Brain microvascular endothelial cell (primary cell): Measurements from ENCODE around the gene CD82.

Experiments
- DNase-seq: peaks from one replicate; pipeline ENCODE4 v3.0.0-alpha.2; 2020
- H3K27ac ChIP-seq: fragments of 250-450 bp; sonication (Bioruptor Pico); 2 replicates; pipeline ENCODE4 v1.5.1; 2020; ENCODE audit warnings: mild to moderate bottlenecking, moderate library complexity
- H3K27me3 ChIP-seq: fragments of 250-450 bp; sonication (Bioruptor Pico); replicated peaks from 2 replicates; pipeline ENCODE4 v1.5.1; 2020; ENCODE audit warnings: mild to moderate bottlenecking
- H3K36me3 ChIP-seq: fragments of 250-450 bp; sonication (Bioruptor Pico); replicated peaks from 2 replicates; pipeline ENCODE4 v1.5.1; 2020; ENCODE audit warnings: mild to moderate bottlenecking
- H3K4me3 ChIP-seq: 2 replicates; pipeline ENCODE4 v1.5.1; 2011; ENCODE audit warnings: low read depth, mild to moderate bottlenecking, control low read depth, low read length, moderate library complexity
- CTCF ChIP-seq: IDR thresholded peaks from 2 replicates; pipeline ENCODE4 v1.5.1; 2011; ENCODE audit warnings: low read depth, mild to moderate bottlenecking, moderate library complexity, low read length, control low read depth, inconsistent platforms; ENCODE audit errors: missing control alignments
- in situ Hi-C: cut with HindIII; loops from 2 replicates; pipeline ENCODE4 v1.10.0; 2017; ENCODE audit warnings: low sequenced_read_pairs, low pct_ligation_motif_present

CD82 gene

DNA sequence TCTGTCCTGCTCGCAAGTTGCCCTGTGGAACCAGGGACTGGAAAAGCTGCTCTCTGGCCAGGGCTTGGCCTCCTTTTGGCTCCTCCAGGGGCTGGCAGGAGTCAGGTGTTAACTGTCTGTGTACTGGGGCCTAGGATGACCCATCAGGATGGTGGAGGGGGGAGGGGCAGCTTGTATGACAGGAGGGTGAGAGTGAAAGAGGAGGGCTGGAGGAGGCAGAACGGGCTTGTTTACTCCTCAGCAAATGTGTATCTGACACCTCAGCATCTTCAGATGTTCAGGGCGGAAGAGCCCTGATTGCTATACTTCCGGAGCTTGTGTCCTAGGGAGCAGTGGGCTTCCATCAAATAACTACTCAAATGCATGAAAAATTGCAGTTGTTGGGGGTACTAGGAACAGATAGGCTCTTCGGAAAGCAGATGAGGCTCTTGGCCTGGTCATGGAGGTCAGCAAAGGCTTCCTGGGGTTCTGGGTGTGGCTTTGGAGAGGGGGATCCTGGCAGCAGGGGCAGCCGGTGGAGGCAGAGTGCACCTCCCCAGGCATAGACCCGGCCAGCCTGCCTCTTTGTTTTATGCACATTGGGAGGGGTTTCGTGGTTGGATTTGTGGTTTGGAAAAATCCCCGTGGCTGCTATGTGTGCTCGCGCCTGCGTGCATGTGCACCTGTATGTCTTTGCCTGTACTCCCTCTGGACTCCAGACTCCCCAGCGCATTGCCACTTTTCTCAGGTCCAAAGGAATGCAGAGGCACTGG is 31.2 kb downstream of the CD82 start:
- no peaks in the 10 kb centered on the region for H3K27me3 ChIP-seq
- H3K27ac ChIP-seq, result no peak overlapping the region
- no peak overlapping the region for H3K4me3 ChIP-seq
- H3K36me3 ChIP-seq, result no peaks in the 10 kb centered on the region
- in situ Hi-C loops, result no loop called here
- no peak for TF ChIP-seq CTCF
- no peak for DNase-seq

- H3K27ac ChIP-seq, result no peak overlapping the region
Measured at GRCh38 chr11:44597358-44598012, 32.0 kb downstream of the CD82 start.

GRCh38 chr11:44598831-44599230 is 33.4 kb downstream of the CD82 start:
- no peaks in the 10 kb centered on the region for H3K36me3 ChIP-seq
- no peak overlapping the region for H3K27ac ChIP-seq
- in situ Hi-C loops, result no loop called here

More at GRCh38 chr11:44597358-44598012, 32.0 kb downstream of the CD82 start:
- in situ Hi-C loops, result no loop called here
- H3K4me3 ChIP-seq, result no peak overlapping the region
- no peak for TF ChIP-seq CTCF
- H3K27me3 ChIP-seq, result no peaks in the 10 kb centered on the region
- H3K36me3 ChIP-seq, result no peaks in the 10 kb centered on the region
- no peak for DNase-seq

GRCh38 chr11:44600261-44600660 is 34.8 kb downstream of the CD82 start:
- no peaks in the 10 kb centered on the region for H3K27me3 ChIP-seq
- TF ChIP-seq CTCF, result no peak
- in situ Hi-C loops, result no loop called here
- H3K36me3 ChIP-seq, result peaks cover 8% of the 10 kb centered on the region
- no peak overlapping the region for H3K4me3 ChIP-seq
- no peak overlapping the region for H3K27ac ChIP-seq
- no peak for DNase-seq

More at GRCh38 chr11:44598831-44599230, 33.4 kb downstream of the CD82 start:
- DNase-seq, result no peak
- TF ChIP-seq CTCF, result no peak
- Histone ChIP-seq H3K4me3 (no peak overlapping the region), H3K27me3 (no peaks in the 10 kb centered on the region)

DNA sequence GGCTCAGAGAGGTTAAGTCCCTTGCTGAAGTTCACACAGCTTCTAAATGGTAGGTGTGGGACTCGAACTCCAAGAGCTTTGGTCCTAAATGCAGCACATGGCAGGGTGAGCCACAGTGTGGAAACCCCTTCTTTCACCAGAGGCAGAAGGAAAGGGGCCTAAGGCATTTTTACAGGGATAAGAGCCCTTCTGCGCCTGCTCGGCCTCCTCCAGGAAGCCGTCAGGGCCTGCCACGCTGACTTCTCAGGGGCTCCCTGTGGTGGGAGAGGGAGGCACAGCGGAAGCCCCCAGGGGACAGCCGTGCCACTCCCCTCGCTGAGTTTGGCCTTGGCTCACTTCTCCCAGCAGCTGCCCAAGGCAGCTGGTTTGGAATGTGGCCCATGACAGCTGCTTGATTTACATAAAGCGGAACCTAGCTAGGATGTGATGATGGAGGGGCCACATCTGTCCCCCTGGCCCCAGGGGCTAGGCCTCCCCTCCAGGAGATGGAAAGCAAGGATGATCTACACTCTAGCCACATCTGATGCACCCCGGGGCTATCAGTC is 35.4 kb downstream of the CD82 start:
- Histone ChIP-seq H3K36me3 (peaks cover 14% of the 10 kb centered on the region), H3K27me3 (no peaks in the 10 kb centered on the region), H3K4me3 (no peak overlapping the region), H3K27ac (no peak overlapping the region)
- DNase-seq, result no peak
- TF ChIP-seq CTCF, result no peak
- in situ Hi-C loops, result no loop called here
